Skeletal muscle satellite cell (primary cell): Measurements from ENCODE around the gene CDK5RAP2.
A peak's percentile ranks its signal among the peaks of the same experiment; 100 is the strongest.

Experiments
- H3K27me3 ChIP-seq: 2 replicates; pipeline ENCODE4 v1.7.0; 2013; ENCODE audit warnings: low read length; ENCODE audit not compliant: control insufficient read depth, insufficient read depth
- H3K36me3 ChIP-seq: 2 replicates; pipeline ENCODE4 v1.7.0; 2013; ENCODE audit warnings: mild to moderate bottlenecking, control low read depth, low read length; ENCODE audit not compliant: insufficient read depth
- H3K4me1 ChIP-seq: 2 replicates; pipeline ENCODE4 v1.7.0; 2013; ENCODE audit warnings: low read length; ENCODE audit not compliant: control insufficient read depth, insufficient read depth
- H3K4me2 ChIP-seq: 2 replicates; pipeline ENCODE4 v1.7.0; 2013; ENCODE audit warnings: mild to moderate bottlenecking, low read length
- H3K4me3 ChIP-seq: 2 replicates; pipeline ENCODE4 v1.7.0; 2013; ENCODE audit warnings: low read length
- H3K9ac ChIP-seq: 2 replicates; pipeline ENCODE4 v1.7.0; 2013; ENCODE audit warnings: mild to moderate bottlenecking, low read depth, low read length, moderate library complexity
- H3K9me3 ChIP-seq: replicated peaks from 2 replicates; pipeline ENCODE4 v1.7.0; 2013; ENCODE audit warnings: mild to moderate bottlenecking, control low read depth, low read length

CDK5RAP2 gene

GRCh38 chr9:120579139-120580050, 572 bp downstream of the CDK5RAP2 start:
- Histone ChIP-seq H3K36me3 (no peaks in the 10 kb centered on the region), H3K4me1 (peaks cover 26% of the 10 kb centered on the region), H3K4me2 (peak overlapping the region; percentile 90), H3K4me3 (peak overlapping the region; percentile 80), H3K27me3 (no peaks in the 10 kb centered on the region), H3K9ac (peak overlapping the region; percentile 87), H3K9me3 (no peaks in the 10 kb centered on the region)

GRCh38 chr9:120574473-120574872, 5.5 kb downstream of the CDK5RAP2 start:
- H3K9me3 ChIP-seq: no peaks in the 10 kb centered on the region
- H3K36me3 ChIP-seq: peaks cover 12% of the 10 kb centered on the region
- H3K9ac ChIP-seq: no peak overlapping the region
- H3K4me3 ChIP-seq: no peak overlapping the region
- H3K4me2 ChIP-seq: no peak overlapping the region
- H3K4me1 ChIP-seq: peaks cover 29% of the 10 kb centered on the region
- no peaks in the 10 kb centered on the region for H3K27me3 ChIP-seq

GRCh38 chr9:120572472-120572871, 7.5 kb downstream of the CDK5RAP2 start:
- Histone ChIP-seq H3K27me3 (no peaks in the 10 kb centered on the region), H3K36me3 (peaks cover 32% of the 10 kb centered on the region), H3K4me1 (peaks cover 17% of the 10 kb centered on the region), H3K4me3 (no peak overlapping the region), H3K9me3 (no peaks in the 10 kb centered on the region), H3K9ac (no peak overlapping the region), H3K4me2 (no peak overlapping the region)

- H3K9ac ChIP-seq: peak overlapping the region; percentile 38
- no peak overlapping the region for H3K4me3 ChIP-seq
- H3K9me3 ChIP-seq: no peaks in the 10 kb centered on the region
- H3K27me3 ChIP-seq: no peaks in the 10 kb centered on the region
- H3K36me3 ChIP-seq: peaks cover 33% of the 10 kb centered on the region
- H3K4me2 ChIP-seq: peak overlapping the region; percentile 33
- peaks cover 17% of the 10 kb centered on the region for H3K4me1 ChIP-seq
Measured at GRCh38 chr9:120571443-120572257, 8.3 kb downstream of the CDK5RAP2 start.

- Histone ChIP-seq H3K4me1 (peaks cover 17% of the 10 kb centered on the region), H3K4me2 (no peak overlapping the region), H3K9me3 (no peaks in the 10 kb centered on the region), H3K27me3 (no peaks in the 10 kb centered on the region), H3K36me3 (peaks cover 38% of the 10 kb centered on the region), H3K4me3 (no peak overlapping the region), H3K9ac (no peak overlapping the region)
Measured at GRCh38 chr9:120570296-120570695, 9.7 kb downstream of the CDK5RAP2 start.

GRCh38 chr9:120569556-120569955, 10.4 kb downstream of the CDK5RAP2 start:
- peaks cover 38% of the 10 kb centered on the region for H3K36me3 ChIP-seq

GRCh38 chr9:120568816-120569215, 11.2 kb downstream of the CDK5RAP2 start:
- no peak overlapping the region for H3K9ac ChIP-seq
- H3K4me1 ChIP-seq: peaks cover 17% of the 10 kb centered on the region
- H3K36me3 ChIP-seq: peaks cover 38% of the 10 kb centered on the region
- H3K27me3 ChIP-seq: no peaks in the 10 kb centered on the region
- no peak overlapping the region for H3K4me2 ChIP-seq
- H3K4me3 ChIP-seq: no peak overlapping the region
- no peaks in the 10 kb centered on the region for H3K9me3 ChIP-seq

More at GRCh38 chr9:120569556-120569955, 10.4 kb downstream of the CDK5RAP2 start:
- H3K9ac ChIP-seq: no peak overlapping the region
- no peak overlapping the region for H3K4me2 ChIP-seq
- no peak overlapping the region for H3K4me3 ChIP-seq
- H3K9me3 ChIP-seq: no peaks in the 10 kb centered on the region
- H3K27me3 ChIP-seq: no peaks in the 10 kb centered on the region
- peaks cover 17% of the 10 kb centered on the region for H3K4me1 ChIP-seq

GRCh38 chr9:120567874-120568273, 12.1 kb downstream of the CDK5RAP2 start:
- peaks cover 17% of the 10 kb centered on the region for H3K4me1 ChIP-seq
- H3K27me3 ChIP-seq: no peaks in the 10 kb centered on the region
- no peaks in the 10 kb centered on the region for H3K9me3 ChIP-seq
- H3K4me2 ChIP-seq: no peak overlapping the region
- no peak overlapping the region for H3K9ac ChIP-seq
- no peak overlapping the region for H3K4me3 ChIP-seq
- H3K36me3 ChIP-seq: peaks cover 43% of the 10 kb centered on the region

GRCh38 chr9:120567081-120567480, 12.9 kb downstream of the CDK5RAP2 start:
- no peaks in the 10 kb centered on the region for H3K27me3 ChIP-seq
- H3K9ac ChIP-seq: no peak overlapping the region
- no peak overlapping the region for H3K4me3 ChIP-seq
- peaks cover 49% of the 10 kb centered on the region for H3K36me3 ChIP-seq
- H3K4me1 ChIP-seq: peaks cover 15% of the 10 kb centered on the region
- no peak overlapping the region for H3K4me2 ChIP-seq
- no peaks in the 10 kb centered on the region for H3K9me3 ChIP-seq

GRCh38 chr9:120564589-120564988, 15.4 kb downstream of the CDK5RAP2 start:
- Histone ChIP-seq H3K4me2 (no peak overlapping the region), H3K27me3 (no peaks in the 10 kb centered on the region), H3K36me3 (peaks cover 41% of the 10 kb centered on the region), H3K9me3 (no peaks in the 10 kb centered on the region), H3K4me3 (no peak overlapping the region), H3K9ac (no peak overlapping the region), H3K4me1 (no peaks in the 10 kb centered on the region)

- Histone ChIP-seq H3K4me2 (no peak overlapping the region), H3K4me1 (no peaks in the 10 kb centered on the region), H3K27me3 (no peaks in the 10 kb centered on the region), H3K4me3 (no peak overlapping the region), H3K9me3 (no peaks in the 10 kb centered on the region), H3K9ac (no peak overlapping the region), H3K36me3 (peaks cover 30% of the 10 kb centered on the region)
Measured at GRCh38 chr9:120562861-120563443, 17.0 kb downstream of the CDK5RAP2 start.
